Hepatocyte (in vitro differentiated cells): Measurements from ENCODE around the gene PRSS50. TPM values are rescaled to one million over a fixed set of nuclear protein-coding genes. Genes with fewer than 3 reads are reported as not detected.

Experiments used
- DNase-seq: peaks from one replicate; pipeline ENCODE4 v3.0.0-alpha.2; 2016; ENCODE audit warnings: low spot score
- H2AFZ ChIP-seq: fragments of 200-600 bp; sonication (generic); 2 replicates; pipeline ENCODE4 v1.6.0; 2016; ENCODE audit warnings: antibody characterized with exemption, mild to moderate bottlenecking
- H3K27ac ChIP-seq: fragments of 200-600 bp; sonication (generic); 2 replicates; pipeline ENCODE4 v1.5.1; 2016; ENCODE audit warnings: mild to moderate bottlenecking
- H3K27me3 ChIP-seq: fragments of 200-600 bp; sonication (generic); 2 replicates; pipeline ENCODE4 v1.6.1; 2016
- H3K36me3 ChIP-seq: fragments of 200-600 bp; sonication (generic); replicated peaks from 2 replicates; pipeline ENCODE4 v1.5.1; 2016; ENCODE audit warnings: low read depth; ENCODE audit not compliant: insufficient read depth
- H3K4me1 ChIP-seq: fragments of 200-600 bp; sonication (generic); 2 replicates; pipeline ENCODE4 v1.5.1; 2016; ENCODE audit warnings: mild to moderate bottlenecking, moderate library complexity; ENCODE audit not compliant: insufficient read depth
- H3K4me2 ChIP-seq: fragments of 200-600 bp; sonication (generic); 2 replicates; pipeline ENCODE4 v1.6.0; 2016
- H3K4me3 ChIP-seq: fragments of 200-600 bp; sonication (generic); 2 replicates; pipeline ENCODE4 v1.5.1; 2016; ENCODE audit warnings: mild to moderate bottlenecking
- H3K79me2 ChIP-seq: fragments of 200-600 bp; sonication (generic); 2 replicates; pipeline ENCODE4 v1.6.0; 2017; ENCODE audit warnings: mild to moderate bottlenecking
- H3K9me2 ChIP-seq: fragments of 200-600 bp; sonication (generic); replicated peaks from 2 replicates; pipeline ENCODE4 v1.6.0; 2017; ENCODE audit warnings: mild to moderate bottlenecking; ENCODE audit not compliant: insufficient read depth
- H3K9me3 ChIP-seq: fragments of 200-600 bp; sonication (generic); 2 replicates; pipeline ENCODE4 v1.5.1; 2016; ENCODE audit warnings: low read depth, mild to moderate bottlenecking
- H4K20me1 ChIP-seq: fragments of 200-600 bp; sonication (generic); 2 replicates; pipeline ENCODE4 v1.6.0; 2016; ENCODE audit warnings: mild to moderate bottlenecking; ENCODE audit not compliant: insufficient read depth, poor library complexity, severe bottlenecking
- CTCF ChIP-seq: fragments of 200-600 bp; sonication (generic); IDR thresholded peaks from 2 replicates; pipeline ENCODE4 v1.5.1; 2016; ENCODE audit warnings: antibody characterized with exemption, mild to moderate bottlenecking; ENCODE audit not compliant: poor library complexity
- EZH2 ChIP-seq: fragments of 200-600 bp; sonication (generic); IDR thresholded peaks from 2 replicates; pipeline ENCODE4 v1.6.1; 2016; ENCODE audit warnings: antibody characterized with exemption, mild to moderate bottlenecking, borderline replicate concordance
- EZH2phosphoT487 ChIP-seq: fragments of 200-600 bp; sonication (generic); IDR thresholded peaks from one replicate; pipeline ENCODE4 v1.6.1; 2018; ENCODE audit warnings: antibody characterized with exemption, mild to moderate bottlenecking, low read depth, moderate library complexity; ENCODE audit not compliant: unreplicated experiment, severe bottlenecking
- WGBS: methylation state at CpG from one replicate; pipeline ENCODE4 v1.1.6; 2016; ENCODE audit warnings: low lambda C conversion rate; ENCODE audit errors: missing lambda C conversion rate; 5-methylcytosine and 5-hydroxymethylcytosine counted together
- polyA plus RNA-seq: library from polyadenylated mRNA; unstranded; fragments of >200 nt; fragmentation: Nextera tagmentation; extraction: Ambion mirVana; gene quantifications from 2 replicates; pipeline ENCODE4 v1.2.1, GENCODE V29; 2016
- total RNA-seq: library from RNA; depleted of rRNA; stranded (reverse); fragments of >200 nt; gene quantifications from 2 replicates; pipeline ENCODE4 v1.2.3, GENCODE V29; 2014

PRSS50 gene
- total and polyA plus RNA-seq, 2 experiments from 2014 or later = 0.33 to 1.4 TPM

GRCh38 chr3:46729038-46729437 lies 11.4 kb upstream of the PRSS50 start:
- Histone ChIP-seq H3K4me3 (no peak overlapping the region), H2AFZ (no peak overlapping the region), H3K9me2 (no peaks in the 10 kb centered on the region), H3K4me1 (peaks cover 6% of the 10 kb centered on the region), H3K27me3 (no peaks in the 10 kb centered on the region), H4K20me1 (no peaks in the 10 kb centered on the region), H3K79me2 (no peaks in the 10 kb centered on the region), H3K9me3 (no peaks in the 10 kb centered on the region), H3K36me3 (no peaks in the 10 kb centered on the region), H3K27ac (no peak overlapping the region), H3K4me2 (no peak overlapping the region)
- TF ChIP-seq CTCF (no peak), EZH2phosphoT487 (no peak), EZH2 (no peak)
- WGBS = 89% methylated on average over 4 of the region's 4 CpGs
- DNase-seq = no peak

GRCh38 chr3:46725621-46726314 lies 8.1 kb upstream of the PRSS50 start:
- TF ChIP-seq EZH2 (no peak), EZH2phosphoT487 (no peak), CTCF (no peak)
- no peak for DNase-seq
- H3K4me2 ChIP-seq = peak overlapping the region; percentile 23

GRCh38 chr3:46724424-46724823 lies 6.8 kb upstream of the PRSS50 start:
- H3K4me1 ChIP-seq = peaks cover 6% of the 10 kb centered on the region
- H3K9me3 ChIP-seq = no peaks in the 10 kb centered on the region
- DNase-seq = no peak
- H4K20me1 ChIP-seq = no peaks in the 10 kb centered on the region
- no peaks in the 10 kb centered on the region for H3K9me2 ChIP-seq
- peak overlapping the region; percentile 74 for H3K27ac ChIP-seq
- no peaks in the 10 kb centered on the region for H3K27me3 ChIP-seq
- no peak for TF ChIP-seq EZH2
- TF ChIP-seq CTCF = no peak
- no peak for TF ChIP-seq EZH2phosphoT487
- H3K36me3 ChIP-seq = no peaks in the 10 kb centered on the region
- 87% methylated on average over 4 of the region's 4 CpGs for WGBS
- H3K4me2 ChIP-seq = no peak overlapping the region
- H3K4me3 ChIP-seq = no peak overlapping the region
- H2AFZ ChIP-seq = no peak overlapping the region
- H3K79me2 ChIP-seq = no peaks in the 10 kb centered on the region

More at GRCh38 chr3:46725621-46726314, 8.1 kb upstream of the PRSS50 start:
- Histone ChIP-seq H3K27ac (peak overlapping the region; percentile 74), H3K9me2 (no peaks in the 10 kb centered on the region), H3K4me3 (no peak overlapping the region), H3K9me3 (no peaks in the 10 kb centered on the region), H3K79me2 (no peaks in the 10 kb centered on the region), H4K20me1 (no peaks in the 10 kb centered on the region), H3K27me3 (no peaks in the 10 kb centered on the region), H3K36me3 (no peaks in the 10 kb centered on the region), H3K4me1 (peaks cover 6% of the 10 kb centered on the region), H2AFZ (no peak overlapping the region)
- WGBS = 64% methylated on average over 6 of the region's 6 CpGs
